HFFc6 (cell line): ENCODE results near the gene ABCG1. TPM values are rescaled to one million over a fixed set of nuclear protein-coding genes. Genes with fewer than 3 reads are reported as not detected.

Experiments
- DNase-seq: peaks from one replicate; pipeline ENCODE4 v3.0.0-alpha.2; 2018
- H3K27ac Mint-ChIP-seq: 2 replicates; pipeline ENCODE4 v1.8.0; 2020; ENCODE audit warnings: mild to moderate bottlenecking, mixed read lengths
- H3K27me3 Mint-ChIP-seq: 2 replicates; pipeline ENCODE4 v1.8.0; 2021; ENCODE audit warnings: mild to moderate bottlenecking, moderate library complexity, mixed read lengths; ENCODE audit not compliant: insufficient read depth
- H3K36me3 Mint-ChIP-seq: 2 replicates; pipeline ENCODE4 v1.8.0; 2021; ENCODE audit warnings: low read depth, mixed read lengths
- H3K4me1 Mint-ChIP-seq: 2 replicates; pipeline ENCODE4 v1.8.0; 2020; ENCODE audit warnings: low read depth, mixed read lengths
- H3K4me3 Mint-ChIP-seq: 2 replicates; pipeline ENCODE4 v1.8.0; 2020; ENCODE audit warnings: mild to moderate bottlenecking, moderate library complexity, mixed read lengths
- H3K9me3 Mint-ChIP-seq: 2 replicates; pipeline ENCODE4 v1.8.0; 2020; ENCODE audit warnings: mild to moderate bottlenecking, mixed read lengths
- CTCF ChIP-seq: fragments of 200-600 bp; sonication (generic); IDR thresholded peaks from 2 replicates; pipeline ENCODE4 v1.5.0; 2021; ENCODE audit warnings: antibody characterized with exemption, mild to moderate bottlenecking
- total RNA-seq, 6 experiments: library from RNA; stranded (reverse); fragmentation: NEBNext Ultra II Directional; extraction: Animal tissue kit (Norgen Biotek cat#: 25700); gene quantifications; 2 replicates in 1 of 6; 3 replicates in 5 of 6; pipeline ENCODE4 v1.2.3, GENCODE V29; 2021

ABCG1 gene
- total RNA-seq, 6 experiments from 2014 or later = not detected

GRCh38 chr21:42237161-42237560 is 18.2 kb downstream of the ABCG1 start:
- no peak for TF ChIP-seq CTCF
- no peaks in the 10 kb centered on the region for H3K4me1 Mint-ChIP-seq
- H3K27me3 Mint-ChIP-seq = peaks cover 15% of the 10 kb centered on the region
- H3K4me3 Mint-ChIP-seq = no peak overlapping the region
- H3K36me3 Mint-ChIP-seq = no peaks in the 10 kb centered on the region
- DNase-seq = no peak
- no peaks in the 10 kb centered on the region; the same call in 1 of the 2 replicates for H3K9me3 Mint-ChIP-seq
- H3K27ac Mint-ChIP-seq = no peak overlapping the region

DNA sequence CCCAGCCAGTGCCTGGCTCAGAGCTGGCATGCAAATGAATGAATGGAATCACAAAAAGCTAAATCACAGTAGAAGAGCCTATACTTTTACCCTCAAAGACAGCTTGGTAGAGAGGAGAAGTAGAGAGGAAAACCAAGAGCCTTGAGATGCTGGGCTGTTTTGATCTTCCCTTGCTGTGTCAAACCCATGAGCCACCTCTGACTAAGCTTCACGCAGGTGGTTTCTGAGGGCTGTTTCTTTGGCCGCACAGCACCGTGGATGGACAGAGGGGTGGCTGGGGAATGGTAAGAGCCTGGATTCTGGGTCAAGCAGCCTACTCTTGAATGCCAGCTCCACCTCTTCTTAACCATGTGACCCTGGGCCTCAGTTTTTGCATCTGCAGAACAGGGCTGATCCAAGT is 18.6 kb downstream of the ABCG1 start:
- no peaks in the 10 kb centered on the region for H3K36me3 Mint-ChIP-seq
- no peaks in the 10 kb centered on the region; the same call in 1 of the 2 replicates for H3K9me3 Mint-ChIP-seq
- H3K27me3 Mint-ChIP-seq = peaks cover 13% of the 10 kb centered on the region
- no peak overlapping the region for H3K27ac Mint-ChIP-seq
- no peak for DNase-seq
- TF ChIP-seq CTCF = no peak
- H3K4me3 Mint-ChIP-seq = no peak overlapping the region
- no peaks in the 10 kb centered on the region for H3K4me1 Mint-ChIP-seq

GRCh38 chr21:42238185-42238934 is 19.4 kb downstream of the ABCG1 start:
- H3K36me3 Mint-ChIP-seq = no peaks in the 10 kb centered on the region
- H3K27ac Mint-ChIP-seq = no peak overlapping the region
- H3K4me1 Mint-ChIP-seq = no peaks in the 10 kb centered on the region
- H3K27me3 Mint-ChIP-seq = peaks cover 8% of the 10 kb centered on the region
- no peak for TF ChIP-seq CTCF
- no peak for DNase-seq
- no peak overlapping the region for H3K4me3 Mint-ChIP-seq
- no peaks in the 10 kb centered on the region; the same call in 1 of the 2 replicates for H3K9me3 Mint-ChIP-seq

GRCh38 chr21:42239556-42239955 is 20.6 kb downstream of the ABCG1 start:
- Mint-ChIP-seq H3K27me3 (peaks cover 10% of the 10 kb centered on the region), H3K4me3 (no peak overlapping the region), H3K4me1 (no peaks in the 10 kb centered on the region), H3K36me3 (no peaks in the 10 kb centered on the region), H3K9me3 (no peaks in the 10 kb centered on the region; the same call in 1 of the 2 replicates), H3K27ac (no peak overlapping the region)
- TF ChIP-seq CTCF = no peak
- no peak for DNase-seq

DNA sequence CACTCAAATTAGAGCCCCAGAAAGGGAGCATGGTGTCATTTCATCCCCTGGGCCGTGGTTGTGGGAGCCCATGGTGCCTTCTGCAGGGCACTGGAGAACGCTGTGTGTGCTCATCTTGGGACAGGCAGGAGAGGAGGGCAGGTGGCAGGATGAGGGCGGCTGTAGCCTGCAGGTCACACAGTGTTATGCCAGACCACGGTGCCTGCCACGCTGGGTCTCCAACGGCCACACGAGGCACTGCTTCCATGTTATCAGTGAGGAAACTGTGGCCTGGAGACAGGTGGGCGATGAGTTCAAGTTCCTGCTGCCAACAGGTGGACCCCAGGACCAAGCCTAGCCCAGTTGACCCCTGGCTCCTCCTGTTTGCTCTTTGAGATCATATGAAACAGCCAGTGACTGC is 21.0 kb downstream of the ABCG1 start:
- Mint-ChIP-seq H3K27ac (no peak overlapping the region), H3K4me3 (no peak overlapping the region), H3K9me3 (no peaks in the 10 kb centered on the region; the same call in 1 of the 2 replicates), H3K27me3 (peaks cover 9% of the 10 kb centered on the region), H3K4me1 (no peaks in the 10 kb centered on the region), H3K36me3 (no peaks in the 10 kb centered on the region)
- no peak for DNase-seq
- no peak for TF ChIP-seq CTCF
